ENCODE results near the gene CASP12. TPM values are rescaled to one million over a fixed set of nuclear protein-coding genes. Genes with fewer than 3 reads are reported as not detected.

The CASP12 gene
- 0.15 TPM in 1 of 2 replicates, not detected in the other for total RNA-seq

DNA sequence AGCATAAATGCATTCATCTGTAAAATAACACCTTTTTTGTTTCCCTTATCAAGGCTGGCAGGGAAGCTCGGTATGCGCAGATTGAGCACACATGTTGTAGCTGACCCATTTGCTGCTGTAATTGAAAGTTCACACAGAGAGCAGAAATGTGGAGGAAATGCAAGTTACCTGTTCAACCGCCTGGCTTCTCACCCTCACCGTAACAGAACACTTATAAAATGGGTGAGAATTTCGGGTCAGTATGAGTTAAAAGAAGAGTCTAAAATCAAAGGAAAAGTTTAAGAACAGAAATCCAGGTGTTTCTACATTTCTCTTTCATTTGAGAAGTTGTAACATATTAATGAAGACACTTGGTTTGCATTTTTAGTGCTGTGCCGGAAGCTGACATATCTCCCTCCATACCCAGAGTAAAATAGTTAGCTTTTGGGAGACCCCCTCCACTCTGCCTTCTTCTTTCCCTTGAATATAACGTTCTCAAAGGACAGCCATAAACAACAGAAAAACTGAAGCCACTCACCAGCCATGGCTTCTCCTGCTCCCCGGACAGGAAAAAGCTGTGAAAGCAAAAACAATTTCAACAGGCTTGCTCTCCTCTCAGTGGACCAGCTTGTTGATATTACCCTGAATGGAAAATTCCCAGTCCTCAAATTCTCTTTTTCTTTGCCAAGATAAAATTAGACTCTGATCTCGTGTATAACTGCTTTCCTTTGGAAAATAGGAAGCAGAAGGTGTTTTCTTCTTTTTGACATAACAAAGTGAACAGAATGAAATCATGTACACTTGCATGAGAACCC is at the start of gene CASP12:
TSS of gene CASP12 (minus strand) at position 570 of the 794 bp plus-strand sequence.

Other genes with a start within 250 kb of the CASP12 start
- 116 and 179 TPM in 2 replicates for gene CASP4, start 70.1 kb upstream of the CASP12 start, total RNA-seq
- not detected in 2 replicates for gene CASP5, start 124.7 kb upstream of the CASP12 start, total RNA-seq
- 26.6 and 40.7 TPM in 2 replicates for gene CASP1, start 136.7 kb upstream of the CASP12 start, total RNA-seq
- gene CARD16, start 146.9 kb upstream of the CASP12 start, total RNA-seq: 15.3 and 26.3 TPM in 2 replicates
- not detected in 2 replicates for gene CARD18, start 241.3 kb upstream of the CASP12 start, total RNA-seq